ENCODE measurements around the gene ELP4.

DNA sequence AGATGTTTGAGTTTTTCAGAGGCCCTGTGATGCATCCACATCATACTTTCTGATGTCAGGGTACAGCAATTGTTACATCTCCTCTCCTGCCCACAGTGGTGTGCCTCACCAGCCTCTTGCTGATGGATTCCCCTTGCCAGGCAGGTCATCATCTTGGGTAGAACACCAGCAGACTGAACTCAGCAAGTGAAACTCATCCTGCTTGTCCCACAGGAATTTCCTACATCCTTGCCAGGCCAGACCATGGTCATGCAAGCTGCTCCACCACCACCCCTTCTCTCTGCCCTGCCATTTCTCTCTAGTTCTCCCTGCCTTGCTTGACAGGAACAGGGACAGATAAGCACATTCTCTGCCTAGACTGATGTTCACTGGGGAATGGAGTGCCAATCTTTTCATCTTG, 215.6 kb downstream of the ELP4 start:
- TF ChIP-seq CTCF (IDR thresholded peaks at IDR 0.05; ENCODE audit: low read depth, low read length), result no peak
- TF ChIP-seq POLR2A (IDR thresholded peaks at IDR 0.05; ENCODE audit: extremely low read depth, insufficient read length), result no peak

All from NB4 (cell line).